SU-DHL-6 (cell line): Measurements from ENCODE around the gene CABLES2.

ENCODE experiments used
- H2AFZ ChIP-seq: fragments of 200-600 bp; sonication (generic); 2 replicates; pipeline ENCODE4 v1.6.1; 2014; ENCODE audit warnings: low read depth, mild to moderate bottlenecking, moderate library complexity, mixed read lengths, antibody characterized with exemption, low read length; ENCODE audit not compliant: severe bottlenecking
- H3F3A ChIP-seq: fragments of 200-600 bp; shearing (Covaris generic); 2 replicates; pipeline ENCODE4 v1.6.0; 2016; ENCODE audit warnings: antibody characterized with exemption, mild to moderate bottlenecking; ENCODE audit not compliant: insufficient read depth
- H3K27ac ChIP-seq: fragments of 200-600 bp; sonication (generic); 2 replicates; pipeline ENCODE4 v1.5.1; 2016; ENCODE audit warnings: low read depth, mild to moderate bottlenecking, low read length, moderate library complexity, mixed read lengths
- H3K27me3 ChIP-seq: fragments of 200-600 bp; sonication (generic), shearing (Covaris generic); 2 replicates; pipeline ENCODE4 v1.6.0; 2014; ENCODE audit warnings: mild to moderate bottlenecking, low read length
- H3K36me3 ChIP-seq: fragments of 200-600 bp; sonication (generic); 2 replicates; pipeline ENCODE4 v1.6.1; 2014; ENCODE audit warnings: mild to moderate bottlenecking, low read length, mixed read lengths
- H3K4me2 ChIP-seq: fragments of 300-600, 200-600 bp; shearing (Covaris generic), sonication (generic); 2 replicates; pipeline ENCODE4 v1.6.0; 2014; ENCODE audit warnings: low read length, low read depth, mild to moderate bottlenecking; ENCODE audit not compliant: poor library complexity, severe bottlenecking
- H3K4me3 ChIP-seq: fragments of 200-600 bp; sonication (generic); 2 replicates; pipeline ENCODE4 v1.5.1; 2014; ENCODE audit warnings: antibody characterized with exemption, low read length, mild to moderate bottlenecking, mixed read lengths; ENCODE audit not compliant: insufficient read depth, poor library complexity, severe bottlenecking
- H3K79me2 ChIP-seq: fragments of 200-600 bp; sonication (generic); 2 replicates; pipeline ENCODE4 v1.6.1; 2014; ENCODE audit warnings: mild to moderate bottlenecking, low read length, moderate library complexity; ENCODE audit not compliant: insufficient read depth
- H3K9ac ChIP-seq: fragments of 200-600 bp; sonication (generic); 2 replicates; pipeline ENCODE4 v1.7.0; 2014; ENCODE audit warnings: mild to moderate bottlenecking, low read length
- H3K9me2 ChIP-seq: fragments of 200-600 bp; sonication (generic); replicated peaks from 2 replicates; pipeline ENCODE4 v1.6.1; 2014; ENCODE audit warnings: low read length; ENCODE audit not compliant: insufficient read depth
- H3K9me3 ChIP-seq: fragments of 200-600 bp; sonication (generic); 2 replicates; pipeline ENCODE4 v1.6.1; 2014; ENCODE audit warnings: low read length, mixed read lengths; ENCODE audit not compliant: insufficient read depth
- H4K20me1 ChIP-seq: fragments of 200-600 bp; sonication (generic); 2 replicates; pipeline ENCODE4 v1.6.1; 2014; ENCODE audit warnings: low read depth, mild to moderate bottlenecking, antibody characterized with exemption, low read length, moderate library complexity, mixed read lengths
- CTCF ChIP-seq: fragments of 200-600 bp; sonication (generic); IDR thresholded peaks from one replicate; pipeline ENCODE4 v1.5.1; 2017; ENCODE audit warnings: antibody characterized with exemption, mild to moderate bottlenecking, low read length, moderate library complexity; ENCODE audit not compliant: insufficient read depth, poor library complexity, severe bottlenecking
- EZH2phosphoT487 ChIP-seq: fragments of 200-600 bp; sonication (generic), shearing (Covaris generic); conservative IDR thresholded peaks from 2 replicates; pipeline ENCODE4 v1.6.1; 2018; ENCODE audit warnings: mild to moderate bottlenecking, antibody characterized with exemption, low read length, moderate library complexity, mixed read lengths

CABLES2 gene

GRCh38 chr20:62350629-62351422 lies 56.3 kb downstream of the CABLES2 start:
- no peak overlapping the region for H3K9ac ChIP-seq
- H4K20me1 ChIP-seq = no peaks in the 10 kb centered on the region
- H3K4me2 ChIP-seq = no peak overlapping the region
- TF ChIP-seq CTCF (no peak), EZH2phosphoT487 (no peak)
- no peaks in the 10 kb centered on the region for H3K9me2 ChIP-seq
- H2AFZ ChIP-seq = no peak overlapping the region
- H3K27me3 ChIP-seq = no peaks in the 10 kb centered on the region
- H3K9me3 ChIP-seq = no peaks in the 10 kb centered on the region
- no peak overlapping the region for H3K4me3 ChIP-seq
- H3K36me3 ChIP-seq = no peaks in the 10 kb centered on the region
- H3K79me2 ChIP-seq = no peaks in the 10 kb centered on the region
- no peaks in the 10 kb centered on the region for H3F3A ChIP-seq
- H3K27ac ChIP-seq = no peak overlapping the region

GRCh38 chr20:62350098-62350628 lies 56.9 kb downstream of the CABLES2 start:
- Histone ChIP-seq H3K9me3 (no peaks in the 10 kb centered on the region), H3K9me2 (no peaks in the 10 kb centered on the region), H3K4me2 (no peak overlapping the region), H2AFZ (no peak overlapping the region), H3K27me3 (no peaks in the 10 kb centered on the region), H3K4me3 (no peak overlapping the region), H3K27ac (no peak overlapping the region), H4K20me1 (no peaks in the 10 kb centered on the region), H3K36me3 (no peaks in the 10 kb centered on the region), H3F3A (no peaks in the 10 kb centered on the region), H3K79me2 (no peaks in the 10 kb centered on the region), H3K9ac (no peak overlapping the region)
- TF ChIP-seq CTCF (no peak), EZH2phosphoT487 (no peak)

GRCh38 chr20:62349556-62350097 lies 57.5 kb downstream of the CABLES2 start:
- no peak overlapping the region for H3K4me2 ChIP-seq
- H3K36me3 ChIP-seq = no peaks in the 10 kb centered on the region
- no peak overlapping the region for H3K9ac ChIP-seq
- no peaks in the 10 kb centered on the region for H3K79me2 ChIP-seq
- H3F3A ChIP-seq = no peaks in the 10 kb centered on the region
- H3K27me3 ChIP-seq = no peaks in the 10 kb centered on the region
- H2AFZ ChIP-seq = no peak overlapping the region
- H3K9me3 ChIP-seq = no peaks in the 10 kb centered on the region
- no peak overlapping the region for H3K4me3 ChIP-seq
- no peaks in the 10 kb centered on the region for H3K9me2 ChIP-seq
- no peaks in the 10 kb centered on the region for H4K20me1 ChIP-seq
- H3K27ac ChIP-seq = no peak overlapping the region
- TF ChIP-seq EZH2phosphoT487 (no peak), CTCF (no peak)
